ENCODE measurements around the gene DLGAP1.

Gene DLGAP1

DNA sequence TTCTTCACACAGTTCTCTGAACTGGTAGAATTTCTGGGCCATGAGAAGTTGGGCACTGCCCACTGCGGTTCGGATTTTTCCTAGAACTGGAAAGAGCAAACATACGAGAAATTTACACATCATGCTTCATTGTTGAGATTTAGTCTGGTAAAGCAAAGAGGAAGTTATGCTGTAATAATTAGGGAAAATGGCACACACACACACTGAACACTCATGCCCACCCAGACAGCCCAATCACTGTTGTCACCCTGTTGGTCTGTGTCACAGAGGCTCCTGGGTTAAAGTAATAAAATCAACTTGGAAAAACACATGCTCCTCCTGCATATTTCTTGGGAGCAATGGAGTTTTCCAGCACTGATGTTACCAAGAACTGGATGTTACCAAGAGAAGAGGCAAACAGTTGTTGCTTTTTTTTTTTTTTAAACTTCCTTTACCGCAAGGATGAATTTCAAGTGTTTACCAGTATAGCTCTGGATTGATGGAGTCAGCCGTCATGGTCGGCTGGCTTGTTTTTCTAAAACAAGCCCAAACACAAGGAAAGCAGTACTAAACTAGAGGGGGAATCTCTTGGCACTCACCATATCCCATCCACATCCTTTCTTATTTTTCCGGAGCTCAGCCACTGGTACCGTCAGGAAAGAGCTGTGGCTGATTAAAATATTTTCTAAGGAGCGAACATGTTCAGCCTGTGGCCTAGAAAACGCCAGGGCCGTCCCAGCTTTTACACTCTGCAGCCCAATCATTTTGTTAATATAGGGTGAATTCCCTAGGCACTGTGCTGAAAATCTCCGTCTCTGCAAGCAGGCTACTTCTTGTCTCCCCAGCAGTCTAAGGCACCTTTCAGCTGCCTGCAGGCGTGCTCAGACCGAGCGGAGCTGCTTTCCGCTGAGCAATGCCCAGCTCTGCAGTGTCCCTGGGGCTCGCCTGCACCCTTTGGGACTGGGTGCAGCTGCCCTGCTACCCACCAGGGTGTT is 946.2 kb downstream of the DLGAP1 start:
- no peak for DNase-seq (ENCODE audit: low read depth in 2 of 2)
- no peak overlapping the region for H3K4me3 ChIP-seq (replicated peaks in 1 of 2; ENCODE audit: low read depth in 2 of 2, low read length in 2 of 2)
- TF ChIP-seq CTCF (IDR thresholded peaks at IDR 0.05; ENCODE audit: low read depth, low read length), result no peak

DNA sequence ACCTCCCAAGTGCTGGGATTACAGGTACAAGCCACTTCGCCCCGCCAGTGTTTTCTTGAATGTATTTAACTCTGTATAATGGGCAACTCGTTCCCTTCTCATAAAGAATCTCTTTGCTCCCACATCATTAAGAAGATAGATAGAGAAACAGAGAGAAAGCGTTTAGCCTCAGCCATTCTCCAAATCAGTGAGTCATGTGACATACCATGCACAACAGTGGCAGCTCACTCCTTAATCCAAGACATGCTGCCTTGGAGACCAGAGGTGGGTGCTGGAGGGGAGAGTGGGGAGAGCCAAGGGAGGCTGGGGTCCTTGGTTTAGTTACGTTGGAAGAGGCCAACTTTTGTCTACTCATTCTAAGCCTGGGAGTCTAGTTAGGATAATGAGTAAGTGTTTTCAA is 950.5 kb downstream of the DLGAP1 start:
- TF ChIP-seq CTCF (IDR thresholded peaks at IDR 0.05; ENCODE audit: low read depth, low read length), result no peak
- H3K4me3 ChIP-seq (replicated peaks in 1 of 2; ENCODE audit: low read depth in 2 of 2, low read length in 2 of 2), result no peak overlapping the region

DNA sequence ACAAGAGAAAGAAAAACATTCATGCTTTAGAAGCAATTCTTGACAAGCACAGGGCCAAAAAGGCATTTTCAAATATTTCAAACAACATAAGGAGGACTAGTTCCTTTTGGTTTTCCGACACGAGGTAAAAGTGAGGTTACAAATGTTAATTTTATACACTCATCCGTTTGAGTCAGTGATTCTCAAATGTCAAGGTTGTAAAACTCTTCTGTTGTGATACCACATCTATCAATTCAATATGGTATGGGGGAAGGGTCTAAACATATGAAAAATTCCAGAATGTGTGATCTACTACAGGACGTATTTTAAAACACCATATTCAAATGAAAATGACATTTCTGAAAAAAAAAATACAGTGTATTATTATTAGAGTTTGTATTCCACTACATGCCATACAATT is 952.5 kb downstream of the DLGAP1 start:
- H3K4me3 ChIP-seq (replicated peaks in 1 of 2; ENCODE audit: low read depth in 2 of 2, low read length in 2 of 2), result no peak overlapping the region
- no peak for TF ChIP-seq CTCF (IDR thresholded peaks at IDR 0.05; ENCODE audit: low read depth, low read length)
- no peak for DNase-seq (ENCODE audit: low read depth in 2 of 2)

More for the DNA sequence above, 950.5 kb downstream of the DLGAP1 start:
- DNase-seq (ENCODE audit: low read depth in 2 of 2), result no peak

DNA sequence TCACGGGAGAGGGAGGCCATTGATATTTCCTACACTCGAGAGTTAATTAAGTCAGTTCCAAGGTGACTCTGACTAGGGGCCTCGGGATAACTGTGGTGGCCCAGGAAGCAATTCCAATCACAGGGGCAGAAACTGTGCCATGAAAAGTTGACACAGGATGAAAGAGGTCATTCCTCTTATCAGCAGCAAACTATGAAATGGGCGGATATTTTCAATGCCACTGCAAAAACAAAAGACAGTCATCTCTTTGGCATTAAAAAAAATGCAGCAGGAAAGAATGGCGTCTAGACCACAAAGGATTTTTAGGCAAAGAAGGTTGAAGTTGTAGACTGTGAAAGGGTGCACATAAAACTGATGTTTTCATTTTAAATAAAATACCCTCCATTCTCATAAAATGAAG is 955.1 kb downstream of the DLGAP1 start:
- peak in 1 of 2 donors; percentile 44 for DNase-seq (ENCODE audit: low read depth in 2 of 2)
- TF ChIP-seq CTCF (IDR thresholded peaks at IDR 0.05; ENCODE audit: low read depth, low read length), result no peak
- no peak overlapping the region for H3K4me3 ChIP-seq (replicated peaks in 1 of 2; ENCODE audit: low read depth in 2 of 2, low read length in 2 of 2)

GRCh38 chr18:3499501-3499900 is 955.6 kb downstream of the DLGAP1 start:
- peak in 1 of 2 donors; percentile 17 for DNase-seq (ENCODE audit: low read depth in 2 of 2)
- H3K4me3 ChIP-seq (replicated peaks in 1 of 2; ENCODE audit: low read depth in 2 of 2, low read length in 2 of 2), result peak overlapping the region; percentile 9 to 49
- TF ChIP-seq CTCF (IDR thresholded peaks at IDR 0.05; ENCODE audit: low read depth, low read length), result no peak

DNA sequence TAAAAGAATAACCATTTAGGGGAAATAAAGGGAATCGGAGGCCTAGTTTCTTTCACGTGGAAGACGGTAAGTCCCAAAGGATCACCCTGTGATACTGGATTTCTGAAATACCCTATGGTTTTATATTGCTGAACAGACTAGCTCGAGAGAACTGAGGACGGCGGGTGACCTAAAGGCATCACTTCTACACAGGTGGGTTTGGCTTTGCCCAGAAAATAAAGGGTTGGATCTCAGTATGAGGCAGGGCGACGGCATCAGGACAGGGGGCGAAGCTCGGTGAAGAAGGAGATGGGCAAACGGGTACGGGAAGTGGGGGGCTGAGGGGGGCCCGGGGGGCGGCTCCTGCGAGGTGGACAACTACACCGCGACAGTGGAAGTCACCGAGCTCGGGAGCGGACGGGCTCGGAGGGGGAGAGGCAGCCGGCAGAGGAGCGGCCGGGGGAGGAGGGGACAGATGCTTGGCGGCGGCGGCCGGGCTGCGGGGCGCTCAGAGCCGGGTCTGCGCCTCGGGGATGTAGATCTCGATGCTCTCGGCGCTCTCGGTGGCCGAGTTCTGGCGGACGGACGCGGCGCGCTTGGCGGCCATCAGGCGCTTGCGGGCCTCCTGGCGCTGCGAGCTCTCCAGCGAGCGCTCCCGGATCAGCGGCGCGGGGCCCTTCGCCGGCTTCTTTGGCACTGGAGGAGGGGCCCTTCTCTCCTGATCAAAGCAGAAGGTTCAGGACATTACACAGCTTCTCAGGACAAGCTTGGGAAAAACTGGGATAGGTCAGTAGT is 956.2 kb downstream of the DLGAP1 start:
- no peak for TF ChIP-seq CTCF (IDR thresholded peaks at IDR 0.05; ENCODE audit: low read depth, low read length)
- peak overlapping the region; percentile 9 to 49 for H3K4me3 ChIP-seq (replicated peaks in 1 of 2; ENCODE audit: low read depth in 2 of 2, low read length in 2 of 2)
- DNase-seq (ENCODE audit: low read depth in 2 of 2), result peak; percentile 47
